Uterine smooth muscle cell (primary cell): ENCODE measurements around the gene ASPDH. TPM values are rescaled to one million over a fixed set of nuclear protein-coding genes. Genes with fewer than 3 reads are reported as not detected.

Experiments used
- total RNA-seq: library from RNA; depleted of rRNA; stranded (reverse); fragments of >200 nt; gene quantifications from 2 replicates; pipeline ENCODE4 v1.2.3, GENCODE V29; 2014

The ASPDH gene
- total RNA-seq = not detected in 2 replicates

GRCh38 chr19:50513746-50514345, at the start of gene ASPDH:
TSS of gene ASPDH (minus strand) at chr19:50513913. CDS start at chr19:50513823, 90 bp downstream.

GRCh38 chr19:50511069-50511822, 2.5 kb downstream of the ASPDH start, which contains the start of gene JOSD2:
TSS of gene JOSD2 (minus strand) at chr19:50511191. CDS start at chr19:50510431, 760 bp downstream.

DNA sequence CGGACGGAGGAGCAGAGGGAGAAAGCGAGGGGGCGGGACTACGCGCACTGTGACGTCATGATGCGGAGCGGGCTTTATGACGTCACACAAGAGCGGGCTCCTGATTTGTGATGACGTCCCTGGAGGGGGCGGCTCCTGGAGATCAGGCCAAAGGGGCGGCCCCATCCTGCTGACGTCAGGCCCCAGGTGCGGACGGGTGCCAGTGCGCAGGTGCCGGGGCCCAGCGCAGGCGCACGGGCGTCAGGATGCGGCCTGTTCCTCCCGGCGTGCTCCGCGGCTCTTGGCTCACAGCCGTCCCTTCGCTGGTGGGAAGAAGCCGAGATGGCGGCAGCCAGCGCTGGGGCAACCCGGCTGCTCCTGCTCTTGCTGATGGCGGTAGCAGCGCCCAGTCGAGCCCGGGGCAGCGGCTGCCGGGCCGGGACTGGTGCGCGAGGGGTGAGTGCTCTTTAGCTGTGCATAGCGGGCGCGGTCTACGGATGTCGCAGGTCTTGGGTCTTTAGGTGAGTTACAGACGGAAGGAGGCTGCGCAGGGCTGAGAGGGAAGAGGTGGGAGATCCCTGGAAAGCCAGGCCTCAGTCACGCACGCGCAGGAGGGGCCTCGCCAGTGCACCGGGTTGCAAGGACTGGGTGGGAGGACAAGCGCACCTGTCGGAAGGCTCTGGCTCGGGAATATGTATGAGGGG, 37.3 kb downstream of the ASPDH start, which contains the start of the genes EMC10 and GARIN5A:
EMC10 (plus strand) TSS at position 284 of the 683 bp plus-strand sequence; CDS start at position 322, 38 bp downstream.
GARIN5A (minus strand) TSS at position 625 of the 683 bp plus-strand sequence; CDS start at position 165, 460 bp downstream.

Other genes with a start within 250 kb of the ASPDH start
- gene KCNC3, start 184.5 kb downstream of the ASPDH start, total RNA-seq = not detected in 2 replicates
- 0.11 and 0.25 TPM in 2 replicates for gene NAPSA, start 148.3 kb downstream of the ASPDH start, total RNA-seq
- 74.4 and 98.2 TPM in 2 replicates for gene NR1H2, start 137.5 kb downstream of the ASPDH start, total RNA-seq
- 31.4 and 72.3 TPM in 2 replicates for gene POLD1, start 129.6 kb downstream of the ASPDH start, total RNA-seq
- gene SPIB, start 95.0 kb downstream of the ASPDH start, total RNA-seq = not detected in 2 replicates
- gene MYBPC2, start 81.0 kb downstream of the ASPDH start, total RNA-seq = not detected in 2 replicates
- gene EMC10, start 37.4 kb downstream of the ASPDH start, total RNA-seq = 29.9 and 48.5 TPM in 2 replicates
- 0.37 TPM in 1 of 2 replicates, not detected in the other for gene GARIN5A, start 37.1 kb downstream of the ASPDH start, total RNA-seq
- gene JOSD2, start 2.7 kb downstream of the ASPDH start, total RNA-seq = 31.3 and 32.5 TPM in 2 replicates
- 0.12 TPM in 1 of 2 replicates, not detected in the other for gene LRRC4B, start 54.5 kb upstream of the ASPDH start, total RNA-seq
- 0.11 and 0.25 TPM in 2 replicates for gene SYT3, start 126.0 kb upstream of the ASPDH start, total RNA-seq
- gene C19orf81, start 135.5 kb upstream of the ASPDH start, total RNA-seq = 0.22 TPM in 1 of 2 replicates, not detected in the other
- gene SHANK1, start 205.9 kb upstream of the ASPDH start, total RNA-seq = 13.0 and 26.0 TPM in 2 replicates
- gene CLEC11A, start 209.5 kb upstream of the ASPDH start, total RNA-seq = 79.9 and 87.2 TPM in 2 replicates